HG03521 (cell line): ENCODE measurements around the gene CSGALNACT2.
"Not testable (repeated sequence)": the region's sequence is repeated elsewhere in the genome, so short reads cannot be mapped to it uniquely, and the experiment has no call there.

Experiments
- ATAC-seq: cut with Tn5 transposase; IDR thresholded peaks from one replicate; pipeline ENCODE4 v1.9.1; 2021; ENCODE audit warnings: mild to moderate bottlenecking, moderate library complexity; ENCODE audit not compliant: unreplicated experiment

The CSGALNACT2 gene

GRCh38 chr10:43138021-43138756 lies at the start of gene CSGALNACT2:
Gene CSGALNACT2 (plus strand): TSS chr10:43138445. CDS start chr10:43155150, 16,705 bp downstream.
- peak; percentile 64 for ATAC-seq

- no peak for ATAC-seq
Measured at GRCh38 chr10:43089519-43089918, 48.7 kb upstream of the CSGALNACT2 start.

DNA sequence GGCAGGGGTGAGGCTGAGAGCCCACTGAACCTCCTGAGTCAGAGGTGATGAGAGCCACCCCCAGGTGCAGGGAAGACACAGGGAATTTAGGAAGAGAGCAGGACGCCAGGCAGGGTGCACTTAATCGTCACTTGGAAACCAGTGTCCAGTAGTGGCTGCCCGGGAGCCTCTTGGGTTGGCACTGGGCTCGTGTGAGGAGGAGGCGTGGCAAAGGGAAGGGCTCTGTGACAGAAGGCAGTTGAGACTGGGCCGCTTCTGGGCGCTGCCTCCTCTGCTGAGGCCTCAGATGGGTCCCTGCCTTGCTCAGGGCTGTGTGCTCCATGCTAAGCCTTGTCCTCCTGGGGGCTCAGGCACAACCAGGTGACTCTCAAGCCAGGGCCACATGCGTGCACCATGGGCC lies 48.1 kb upstream of the CSGALNACT2 start:
- no peak for ATAC-seq

DNA sequence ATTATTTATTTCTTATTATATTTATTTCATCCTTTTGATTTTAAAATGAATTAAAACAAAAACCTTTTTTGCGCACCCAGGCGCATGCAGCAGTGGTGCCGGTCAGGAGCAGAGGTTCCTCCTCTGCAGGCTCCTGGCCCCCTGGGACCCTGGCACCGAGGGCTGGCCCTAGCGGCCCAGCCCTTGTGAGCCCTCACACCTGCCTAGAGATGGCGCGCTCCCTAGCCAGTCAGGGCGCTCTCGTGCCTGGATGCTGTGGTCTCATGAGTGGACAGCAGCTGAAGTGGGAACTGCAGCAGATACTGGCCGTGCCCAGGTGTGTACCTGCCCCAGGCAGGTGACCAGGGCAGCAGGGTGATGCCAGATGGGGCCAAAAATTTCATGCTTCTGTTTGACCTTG lies 47.6 kb upstream of the CSGALNACT2 start:
- no peak for ATAC-seq

DNA sequence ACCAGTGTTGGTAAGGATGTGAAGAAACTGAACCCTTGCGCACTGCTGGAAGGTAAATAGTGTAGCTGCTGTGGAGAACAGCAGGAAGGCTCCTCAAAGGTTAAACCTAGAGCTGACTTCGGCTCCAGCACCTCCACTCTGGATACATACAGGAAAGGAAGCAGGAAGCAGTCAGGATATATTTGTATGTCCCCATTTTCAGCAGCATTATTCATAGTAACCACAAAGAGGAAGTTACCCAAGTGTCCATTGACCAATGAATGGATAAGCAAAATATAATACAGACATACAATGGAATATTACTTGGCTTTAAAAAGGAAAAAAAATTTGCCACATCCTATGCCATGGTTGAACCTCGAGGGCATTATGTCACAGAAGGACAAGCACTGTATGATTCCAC lies 46.4 kb upstream of the CSGALNACT2 start:
- no peak for ATAC-seq

GRCh38 chr10:43093423-43094076 lies 44.7 kb upstream of the CSGALNACT2 start:
- no peak for ATAC-seq

DNA sequence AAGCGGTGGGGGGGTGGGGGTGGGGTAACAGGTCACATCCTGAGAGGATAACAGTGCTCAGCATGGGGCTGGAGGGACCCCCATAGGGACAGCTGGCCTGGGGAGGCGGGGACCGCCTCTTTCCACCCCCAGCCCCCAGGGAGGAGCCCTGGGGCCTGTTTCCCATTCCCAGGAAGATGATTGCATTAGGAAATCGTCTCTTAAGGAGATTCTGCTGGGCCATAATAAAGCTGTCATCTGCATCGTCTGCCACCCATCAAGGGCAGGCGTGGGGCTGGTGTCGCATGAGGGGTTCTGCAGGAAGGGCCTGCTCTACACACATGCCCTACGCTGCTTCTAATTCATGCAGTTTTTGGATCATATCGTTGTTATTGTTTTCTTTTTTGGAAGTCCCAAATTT lies 44.2 kb upstream of the CSGALNACT2 start:
- no peak for ATAC-seq

DNA sequence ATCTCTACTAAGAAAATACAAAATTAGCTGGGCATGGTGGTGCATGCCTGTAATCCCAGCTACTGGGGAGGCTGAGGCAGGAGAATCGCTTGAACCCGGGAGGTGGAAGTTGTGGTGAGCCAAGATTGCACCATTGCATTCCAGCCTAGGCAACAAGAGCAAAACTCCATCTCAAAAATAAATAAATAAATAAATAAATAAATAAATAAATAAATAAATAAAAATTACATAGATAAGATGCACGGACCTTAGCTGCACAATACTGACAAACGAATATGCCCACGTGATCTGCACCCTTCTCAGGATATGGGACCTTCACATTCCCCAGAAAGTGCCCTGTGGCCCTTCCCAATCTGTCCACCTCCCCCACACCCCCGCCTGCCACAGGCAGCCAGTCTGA lies 38.9 kb upstream of the CSGALNACT2 start:
- ATAC-seq: not testable (repeated sequence)

DNA sequence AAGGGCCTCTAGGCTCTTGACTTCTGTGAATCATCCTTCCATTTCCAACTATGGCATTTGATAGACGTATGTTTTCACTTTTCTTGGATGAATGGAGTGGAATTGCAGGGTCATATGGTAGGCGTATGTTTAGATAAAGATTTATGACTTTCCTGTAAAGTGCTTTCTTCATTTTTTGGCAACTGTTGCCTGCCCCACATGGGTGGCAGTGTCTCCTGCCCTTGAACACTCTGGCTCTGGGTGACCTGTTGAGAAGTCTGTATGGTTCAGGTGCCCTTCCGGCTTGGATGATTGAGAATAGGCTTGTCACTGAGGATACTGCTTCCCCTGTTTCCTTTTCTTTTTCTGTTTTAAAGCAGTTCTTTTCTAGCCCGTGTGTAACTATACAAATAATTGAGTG lies 38.3 kb upstream of the CSGALNACT2 start:
- ATAC-seq: no peak

- ATAC-seq: no peak
Measured at GRCh38 chr10:43100366-43100765, 37.9 kb upstream of the CSGALNACT2 start.

DNA sequence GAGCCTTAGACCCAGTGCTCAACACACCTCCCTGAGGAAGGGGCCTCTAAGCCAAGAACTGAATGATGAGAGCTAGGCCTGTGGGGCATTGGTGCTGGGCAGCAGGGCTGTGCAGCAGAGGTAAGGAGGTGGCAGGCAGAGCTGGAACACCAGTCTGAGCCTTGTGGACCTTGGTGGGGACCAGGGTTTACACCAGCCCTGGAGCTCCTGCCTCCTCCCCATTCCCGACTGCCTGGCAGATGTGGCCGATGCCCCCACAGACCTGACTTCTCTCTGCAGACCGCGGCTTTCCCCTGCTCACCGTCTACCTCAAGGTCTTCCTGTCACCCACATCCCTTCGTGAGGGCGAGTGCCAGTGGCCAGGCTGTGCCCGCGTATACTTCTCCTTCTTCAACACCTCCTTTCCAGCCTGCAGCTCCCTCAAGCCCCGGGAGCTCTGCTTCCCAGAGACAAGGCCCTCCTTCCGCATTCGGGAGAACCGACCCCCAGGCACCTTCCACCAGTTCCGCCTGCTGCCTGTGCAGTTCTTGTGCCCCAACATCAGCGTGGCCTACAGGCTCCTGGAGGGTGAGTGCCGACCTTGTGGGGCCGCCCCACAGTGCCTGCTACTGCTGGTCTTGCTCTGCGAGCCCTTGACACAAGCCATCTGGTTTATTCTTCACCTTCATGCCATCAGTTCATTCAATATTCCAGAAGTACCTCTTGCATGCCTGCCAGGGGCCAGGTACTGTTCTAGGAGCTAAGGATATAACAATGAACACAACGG lies 36.0 kb upstream of the CSGALNACT2 start:
- no peak for ATAC-seq

DNA sequence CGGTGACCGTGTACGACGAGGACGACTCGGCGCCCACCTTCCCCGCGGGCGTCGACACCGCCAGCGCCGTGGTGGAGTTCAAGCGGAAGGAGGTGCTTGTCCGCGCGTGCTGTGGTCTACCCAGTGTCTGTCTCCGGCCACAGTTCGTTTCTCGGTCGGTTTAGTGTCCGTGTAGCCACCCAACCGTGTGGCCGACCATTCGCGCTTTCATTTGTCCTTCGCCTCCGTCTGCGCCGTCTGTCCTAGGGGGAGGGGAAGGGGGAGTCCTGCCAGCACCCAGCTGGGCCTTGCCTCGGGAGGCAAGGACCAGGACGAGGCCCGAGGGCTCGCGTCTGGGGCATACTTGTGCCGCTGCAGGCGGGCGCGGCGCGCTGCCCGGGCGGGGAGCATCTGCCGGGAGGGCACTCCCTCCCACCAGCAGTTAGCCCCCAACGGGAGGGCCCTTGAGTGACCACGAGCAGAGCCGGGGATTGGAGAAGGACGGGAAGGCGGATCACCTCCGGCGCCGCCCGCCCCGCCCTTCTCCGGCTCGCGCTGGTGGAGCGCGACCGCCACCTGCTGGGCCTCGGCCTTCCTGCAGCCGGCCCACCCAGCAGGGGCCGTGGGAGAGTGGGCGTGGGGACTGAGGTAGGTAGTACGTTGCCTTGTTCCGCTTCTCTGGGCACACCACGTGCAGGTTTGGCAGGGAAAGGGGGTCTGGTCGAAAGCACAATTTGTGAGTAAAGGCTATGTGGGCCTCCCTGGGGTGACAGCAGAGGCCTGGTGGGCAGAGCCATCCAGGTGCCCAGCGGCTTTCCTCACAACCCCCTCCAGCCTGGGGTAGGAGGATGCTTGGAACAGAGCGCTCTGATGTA lies 32.9 kb upstream of the CSGALNACT2 start:
- peak; percentile 82 for ATAC-seq

DNA sequence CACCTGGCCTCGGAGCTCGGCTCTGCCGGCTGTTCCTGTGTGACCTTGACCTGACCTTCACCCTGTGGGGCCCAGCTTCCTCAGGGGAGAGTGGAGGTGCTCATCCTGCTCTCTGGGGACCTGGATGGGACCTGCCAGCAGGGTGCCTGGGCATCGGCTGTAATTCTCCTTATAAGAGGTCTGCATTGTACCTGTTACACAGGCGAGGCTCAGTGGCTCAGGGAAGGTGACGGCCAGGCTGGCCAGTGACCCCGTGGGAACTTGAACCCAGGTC lies 32.4 kb upstream of the CSGALNACT2 start:
- ATAC-seq: no peak

DNA sequence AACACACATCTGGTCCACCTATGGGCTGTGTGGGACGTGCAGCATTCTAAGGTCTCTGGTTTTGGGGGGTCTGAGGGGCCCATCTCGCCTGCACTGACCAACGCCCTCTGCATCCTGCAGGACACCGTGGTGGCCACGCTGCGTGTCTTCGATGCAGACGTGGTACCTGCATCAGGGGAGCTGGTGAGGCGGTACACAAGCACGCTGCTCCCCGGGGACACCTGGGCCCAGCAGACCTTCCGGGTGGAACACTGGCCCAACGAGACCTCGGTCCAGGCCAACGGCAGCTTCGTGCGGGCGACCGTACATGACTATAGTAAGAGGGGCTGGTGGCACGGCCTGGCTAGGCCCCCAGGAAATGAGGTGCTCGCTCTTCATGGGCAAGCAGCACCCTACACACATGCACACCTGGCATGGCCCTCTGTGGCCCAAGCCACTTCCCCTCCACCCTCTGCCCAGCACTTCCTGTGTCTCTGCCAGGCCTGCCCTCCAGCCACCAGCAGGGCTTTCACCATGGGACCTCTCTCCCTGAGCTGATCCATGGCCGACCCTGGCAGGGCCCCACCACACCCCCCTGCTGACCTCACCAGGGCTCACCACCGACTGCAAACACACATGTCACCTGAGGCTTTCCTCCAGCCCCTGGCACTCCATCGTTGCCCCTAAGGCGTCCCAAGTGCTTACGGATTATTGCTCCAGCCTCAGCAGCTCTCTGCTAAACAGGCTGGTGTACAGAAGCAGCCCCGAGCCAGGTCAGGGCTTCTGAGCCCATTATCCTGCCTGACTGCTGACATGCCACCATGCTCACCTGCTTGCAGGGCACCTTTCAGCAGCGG lies 31.8 kb upstream of the CSGALNACT2 start:
- no peak for ATAC-seq

DNA sequence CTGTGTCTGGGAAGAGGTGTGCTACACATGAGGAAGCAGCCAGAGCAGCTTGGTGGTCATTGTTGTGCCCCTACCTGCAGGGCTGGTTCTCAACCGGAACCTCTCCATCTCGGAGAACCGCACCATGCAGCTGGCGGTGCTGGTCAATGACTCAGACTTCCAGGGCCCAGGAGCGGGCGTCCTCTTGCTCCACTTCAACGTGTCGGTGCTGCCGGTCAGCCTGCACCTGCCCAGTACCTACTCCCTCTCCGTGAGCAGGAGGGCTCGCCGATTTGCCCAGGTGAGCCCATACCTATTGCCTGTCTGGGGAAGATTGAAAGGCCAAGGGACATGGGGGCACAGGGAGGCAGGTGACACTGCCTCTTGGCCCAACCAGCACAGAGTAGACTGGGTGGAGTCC lies 29.3 kb upstream of the CSGALNACT2 start:
- no peak for ATAC-seq

DNA sequence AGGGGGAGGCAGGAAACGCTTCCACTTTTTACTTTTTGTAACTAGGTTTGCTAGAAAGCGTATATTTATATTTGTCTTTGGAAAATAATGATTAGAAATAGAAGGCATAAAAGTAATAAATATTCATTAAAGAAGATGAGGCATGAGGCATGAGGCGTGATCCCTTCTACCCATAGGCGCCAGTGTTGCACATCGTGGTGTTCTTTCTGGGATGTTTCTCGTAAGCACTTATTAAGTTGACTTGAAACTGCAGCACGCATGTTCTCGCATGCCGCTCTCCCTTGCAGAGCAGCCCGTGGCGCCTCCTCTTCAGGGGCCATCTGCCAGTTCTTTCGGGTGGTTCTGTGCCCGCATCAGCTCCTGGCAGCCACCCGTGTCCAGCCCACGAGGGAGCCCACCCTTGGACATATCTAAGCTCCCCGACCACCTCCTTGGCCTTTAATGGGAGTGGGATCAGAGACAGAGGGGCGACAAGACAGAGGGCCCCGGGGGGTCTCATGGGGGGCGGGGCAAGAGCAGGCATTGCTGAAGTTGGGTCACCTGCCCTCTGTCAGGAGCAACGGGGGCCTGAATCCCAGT lies 28.5 kb upstream of the CSGALNACT2 start:
- no peak for ATAC-seq

- ATAC-seq: peak; percentile 47
Measured at GRCh38 chr10:43110338-43111071, 27.7 kb upstream of the CSGALNACT2 start.

DNA sequence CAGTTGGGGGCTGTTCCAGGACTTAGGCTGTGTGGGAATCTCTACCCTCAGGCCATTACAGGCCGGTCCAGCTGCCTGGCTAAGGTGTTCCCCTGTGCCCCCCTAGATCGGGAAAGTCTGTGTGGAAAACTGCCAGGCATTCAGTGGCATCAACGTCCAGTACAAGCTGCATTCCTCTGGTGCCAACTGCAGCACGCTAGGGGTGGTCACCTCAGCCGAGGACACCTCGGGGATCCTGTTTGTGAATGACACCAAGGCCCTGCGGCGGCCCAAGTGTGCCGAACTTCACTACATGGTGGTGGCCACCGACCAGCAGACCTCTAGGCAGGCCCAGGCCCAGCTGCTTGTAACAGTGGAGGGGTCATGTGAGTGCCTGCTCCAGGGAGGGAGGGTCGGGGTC lies 27.1 kb upstream of the CSGALNACT2 start:
- no peak for ATAC-seq

GRCh38 chr10:43111921-43112607 lies 26.2 kb upstream of the CSGALNACT2 start:
- no peak for ATAC-seq
